C1 segment of cervical spinal cord (tissue), 14 donors: ENCODE data around the gene TIAM1.
A peak's percentile ranks its signal among the peaks of the same experiment; 100 is the strongest.

Experiments used
- DNase-seq, 14 donors: peaks; one replicate each; lab custom pipeline; 2025; lab: John Stamatoyannopoulos, UW

Gene TIAM1

DNA sequence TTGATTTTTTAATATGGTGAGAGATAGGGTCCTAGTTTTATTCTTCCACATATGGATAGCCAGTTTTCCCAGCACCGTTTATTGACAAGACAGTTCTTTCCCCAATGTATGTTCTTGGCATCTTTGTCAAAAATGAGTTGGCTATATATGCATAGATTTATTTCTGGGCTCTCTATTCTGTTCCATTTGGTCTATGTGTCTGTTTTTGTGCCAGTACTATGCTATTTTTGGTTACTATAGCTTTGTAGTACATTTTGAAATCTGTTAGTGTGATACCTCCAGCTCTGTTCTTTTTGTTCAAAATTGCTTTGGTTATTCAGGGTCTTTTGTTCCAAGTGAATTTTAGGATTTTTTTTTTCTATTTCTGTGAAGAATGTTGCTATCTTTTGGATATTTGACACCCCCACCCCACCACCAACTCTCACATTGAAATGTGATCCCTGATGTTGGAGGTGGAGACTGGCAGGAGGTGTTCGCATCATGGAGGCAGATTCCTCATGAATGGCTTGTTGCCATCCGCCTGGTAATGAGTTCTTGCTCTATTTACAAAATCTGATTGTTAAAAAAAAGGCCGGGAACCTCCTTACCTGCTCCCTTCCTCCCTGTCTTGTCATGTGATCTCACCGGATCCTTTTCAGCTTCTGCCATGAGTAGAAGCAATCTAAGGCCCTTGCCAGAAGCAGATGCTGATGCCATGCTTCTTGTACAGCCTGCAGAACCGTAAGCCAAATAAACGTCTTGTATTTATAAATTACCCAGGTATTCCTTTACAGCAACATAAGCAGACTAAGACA is 251.0 kb downstream of the TIAM1 start:
- DNase-seq = peak in 1 of 14 donors; percentile 68

GRCh38 chr21:31090376-31090775 is 253.7 kb downstream of the TIAM1 start:
- no peak for DNase-seq

DNA sequence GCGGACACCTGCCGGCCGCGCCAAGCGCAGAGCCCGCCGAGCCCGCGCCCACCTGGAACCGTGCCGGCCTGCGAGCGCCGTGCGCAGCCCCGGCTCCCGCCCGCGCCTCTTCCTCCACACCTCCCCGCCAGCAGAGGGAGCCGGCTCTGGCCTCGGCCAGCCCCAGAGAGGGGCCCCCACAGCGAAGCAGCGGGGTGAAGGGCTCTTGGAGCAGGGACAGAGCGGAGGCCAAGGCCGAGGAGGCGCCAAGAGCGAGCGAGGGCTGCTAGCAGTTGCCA is 255.6 kb downstream of the TIAM1 start:
- DNase-seq = no peak

- no peak for DNase-seq
These were observed 256.2 kb downstream of the TIAM1 start for GRCh38 chr21:31087639-31088473.

DNA sequence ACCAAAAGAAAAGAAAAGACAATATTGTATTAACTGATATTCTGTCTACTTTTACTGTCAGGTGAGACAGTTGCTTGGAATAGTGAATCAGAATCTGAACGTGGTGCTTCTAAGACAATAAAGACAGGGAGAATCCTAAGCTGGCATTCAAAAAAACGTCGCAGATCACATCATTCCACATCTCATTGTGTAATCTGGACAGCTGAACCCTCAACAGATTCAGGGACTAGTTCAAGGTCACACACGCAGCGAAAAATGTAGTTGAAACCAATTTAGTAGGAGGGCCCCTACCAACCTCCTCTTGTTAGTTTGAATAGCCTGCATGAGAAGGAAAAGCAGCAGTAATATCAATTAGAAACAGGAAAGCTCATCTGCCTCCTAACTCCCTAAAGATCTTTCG is 259.4 kb downstream of the TIAM1 start:
- DNase-seq = no peak

- no peak for DNase-seq
These were observed 265.3 kb downstream of the TIAM1 start for GRCh38 chr21:31078796-31079195.

- no peak for DNase-seq
These were observed 265.8 kb downstream of the TIAM1 start for GRCh38 chr21:31078216-31078615.

- DNase-seq = no peak
These were observed 268.2 kb downstream of the TIAM1 start for GRCh38 chr21:31075848-31076247.

- DNase-seq = no peak
These were observed 271.5 kb downstream of the TIAM1 start for GRCh38 chr21:31072533-31072932.
